ENCODE results near the gene RALBP1. TPM values are rescaled to one million over a fixed set of nuclear protein-coding genes. Genes with fewer than 3 reads are reported as not detected.

RALBP1 gene
- total RNA-seq, 4 donors from 2014 or later, result 92.9 to 157 (median 131) TPM

DNA sequence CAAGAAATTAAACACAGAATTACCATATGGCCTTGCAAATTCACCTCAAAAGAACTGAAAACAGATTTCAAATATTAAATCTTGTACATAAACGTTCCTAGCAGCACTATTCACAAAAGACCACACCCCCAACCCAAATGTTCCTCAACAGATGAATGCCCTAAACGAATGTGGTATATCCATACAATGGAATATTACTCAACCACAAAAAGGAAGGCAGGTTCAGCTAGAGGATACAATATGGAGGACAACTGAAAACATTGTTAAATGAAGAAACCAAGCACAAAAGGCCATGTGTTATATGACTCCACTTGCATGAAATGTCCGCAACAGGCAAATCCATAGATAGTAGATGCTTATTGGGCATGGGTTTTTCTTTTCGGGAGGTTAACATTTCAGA lies 77.3 kb downstream of the RALBP1 start:
- no peak for TF ChIP-seq POLR2AphosphoS5 (IDR thresholded peaks at IDR 0.05)
- no peak for TF ChIP-seq EP300 (IDR thresholded peaks at IDR 0.05)
- TF ChIP-seq, protein P1, sequence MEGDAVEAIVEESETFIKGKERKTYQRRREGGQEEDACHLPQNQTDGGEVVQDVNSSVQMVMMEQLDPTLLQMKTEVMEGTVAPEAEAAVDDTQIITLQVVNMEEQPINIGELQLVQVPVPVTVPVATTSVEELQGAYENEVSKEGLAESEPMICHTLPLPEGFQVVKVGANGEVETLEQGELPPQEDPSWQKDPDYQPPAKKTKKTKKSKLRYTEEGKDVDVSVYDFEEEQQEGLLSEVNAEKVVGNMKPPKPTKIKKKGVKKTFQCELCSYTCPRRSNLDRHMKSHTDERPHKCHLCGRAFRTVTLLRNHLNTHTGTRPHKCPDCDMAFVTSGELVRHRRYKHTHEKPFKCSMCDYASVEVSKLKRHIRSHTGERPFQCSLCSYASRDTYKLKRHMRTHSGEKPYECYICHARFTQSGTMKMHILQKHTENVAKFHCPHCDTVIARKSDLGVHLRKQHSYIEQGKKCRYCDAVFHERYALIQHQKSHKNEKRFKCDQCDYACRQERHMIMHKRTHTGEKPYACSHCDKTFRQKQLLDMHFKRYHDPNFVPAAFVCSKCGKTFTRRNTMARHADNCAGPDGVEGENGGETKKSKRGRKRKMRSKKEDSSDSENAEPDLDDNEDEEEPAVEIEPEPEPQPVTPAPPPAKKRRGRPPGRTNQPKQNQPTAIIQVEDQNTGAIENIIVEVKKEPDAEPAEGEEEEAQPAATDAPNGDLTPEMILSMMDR (IDR thresholded peaks at IDR 0.05), result no peak
- no peak for TF ChIP-seq POLR2A (IDR thresholded peaks at IDR 0.05)
- 89 to 95% methylated on average over 2 to 4 of the region's 4 CpGs for WGBS, 2 donors (ENCODE audit: low coverage in 1 of 2)

DNA sequence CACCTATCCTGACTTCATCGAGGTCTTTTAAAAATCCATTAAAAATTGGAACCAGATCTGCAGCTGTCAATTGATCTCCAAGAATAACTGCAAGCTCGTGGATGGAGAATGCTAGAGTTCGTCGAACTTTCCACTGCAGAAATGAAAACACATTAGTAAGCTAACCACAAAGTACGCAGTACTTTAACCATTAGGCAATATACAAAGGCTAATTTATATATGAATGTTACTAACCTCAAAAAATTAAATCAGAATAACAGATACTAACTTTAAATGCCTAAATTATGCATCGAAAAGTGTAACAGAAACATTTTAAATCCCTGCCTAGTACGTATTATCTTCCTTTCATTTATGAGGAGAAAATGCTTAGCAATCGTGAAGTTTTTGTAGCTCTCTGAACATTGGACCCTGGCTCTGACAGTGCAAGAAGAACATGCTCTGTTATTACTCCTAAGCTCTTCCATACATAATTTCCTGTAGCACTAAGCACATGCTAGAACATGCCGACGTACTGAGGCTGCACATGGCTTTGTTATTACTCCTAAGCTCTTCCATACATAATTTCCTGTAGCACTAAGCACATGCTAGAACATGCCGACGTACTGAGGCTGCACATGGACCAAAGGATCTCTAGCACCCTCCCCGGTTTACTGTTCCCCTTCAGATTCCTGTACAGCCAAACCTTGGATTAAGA lies 82.1 kb downstream of the RALBP1 start:
- WGBS, 2 donors (ENCODE audit: low coverage in 1 of 2), result 80 to 87% methylated on average over 8 to 13 of the region's 13 CpGs
- no peak for TF ChIP-seq POLR2A (IDR thresholded peaks at IDR 0.05)
- TF ChIP-seq POLR2AphosphoS5 (IDR thresholded peaks at IDR 0.05), result no peak
- no peak for TF ChIP-seq EP300 (IDR thresholded peaks at IDR 0.05)
- TF ChIP-seq, protein P1 (IDR thresholded peaks at IDR 0.05), result no peak

More for the DNA sequence above, 77.3 kb downstream of the RALBP1 start:
- Histone ChIP-seq H3K4me1 (no peaks in the 10 kb centered on the region), H3K4me3 (no peak overlapping the region), H3K36me3 (peaks cover 6 to 100% of the 10 kb centered on the region in 2 donors), H3K27me3 (no peaks in the 10 kb centered on the region), H3K9me3 (peaks cover 0 to 3% (median 0%) of the 10 kb centered on the region in 3 donors), H3K27ac (no peak overlapping the region)
- ATAC-seq, result no peak

DNA sequence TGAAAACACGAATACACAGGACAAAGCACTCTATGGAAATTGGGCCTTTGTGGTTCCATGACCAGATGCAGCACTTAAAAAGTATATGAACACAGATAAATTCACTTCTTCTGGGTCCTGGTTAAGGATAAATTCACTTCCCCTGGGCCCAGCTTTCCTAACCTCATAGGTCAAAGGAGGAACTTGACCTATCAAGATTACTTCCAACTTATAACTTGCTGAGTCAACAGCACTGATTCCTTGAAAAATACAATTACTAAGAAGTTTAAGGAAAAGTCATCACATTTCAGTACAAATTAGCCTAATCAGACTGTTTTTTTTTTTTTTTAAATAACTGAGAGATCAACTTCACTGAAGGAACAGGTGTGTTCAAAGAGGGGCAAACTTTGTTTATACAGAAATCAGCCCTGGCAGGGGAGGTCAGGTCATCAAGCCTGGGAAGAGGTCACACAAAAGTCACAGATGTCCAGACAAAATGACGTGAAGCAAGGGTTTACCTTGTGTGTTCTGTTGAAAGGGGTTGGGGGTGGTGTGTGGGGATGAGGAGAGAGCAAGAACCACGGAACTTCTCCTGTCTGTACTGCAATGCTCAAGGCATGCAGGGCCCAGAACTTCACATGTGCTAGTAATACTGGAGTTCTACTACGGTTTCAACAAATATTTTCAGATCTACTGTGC lies 83.2 kb downstream of the RALBP1 start:
- 55 to 71% methylated on average over 3 to 4 of the region's 4 CpGs for WGBS, 2 donors (ENCODE audit: low coverage in 1 of 2)
- ATAC-seq, result no peak
- H3K36me3 ChIP-seq, result peaks cover 7 to 98% of the 10 kb centered on the region in 2 donors

More for the DNA sequence above, 82.1 kb downstream of the RALBP1 start:
- Histone ChIP-seq H3K4me1 (peaks cover 0 to 11% (median under 1%) of the 10 kb centered on the region in 3 donors), H3K4me3 (no peak overlapping the region), H3K9me3 (peaks cover 0 to 3% (median 0%) of the 10 kb centered on the region in 3 donors), H3K27me3 (no peaks in the 10 kb centered on the region), H3K36me3 (peaks cover 7 to 99% of the 10 kb centered on the region in 2 donors), H3K27ac (no peak overlapping the region)
- no peak for ATAC-seq

GRCh38 chr18:9559253-9559652 lies 83.9 kb downstream of the RALBP1 start:
- H3K27ac ChIP-seq, result no peak overlapping the region
- 68 to 76% methylated on average over 6 of the region's 6 CpGs for WGBS, 2 donors (ENCODE audit: low coverage in 1 of 2)
- H3K36me3 ChIP-seq, result peaks cover 7 to 91% of the 10 kb centered on the region in 2 donors
- no peaks in the 10 kb centered on the region for H3K27me3 ChIP-seq
- TF ChIP-seq POLR2A (IDR thresholded peaks at IDR 0.05) (no peak), POLR2AphosphoS5 (IDR thresholded peaks at IDR 0.05) (no peak), EP300 (IDR thresholded peaks at IDR 0.05) (no peak)
- TF ChIP-seq, protein P1 (IDR thresholded peaks at IDR 0.05), result no peak
- no peak overlapping the region for H3K4me3 ChIP-seq
- no peaks in the 10 kb centered on the region for H3K9me3 ChIP-seq
- H3K4me1 ChIP-seq, result peaks cover 3 to 30% (median 4%) of the 10 kb centered on the region in 3 donors
- ATAC-seq, result no peak

More for the DNA sequence above, 83.2 kb downstream of the RALBP1 start:
- no peaks in the 10 kb centered on the region for H3K27me3 ChIP-seq
- H3K4me1 ChIP-seq, result peaks cover 0 to 22% (median 4%) of the 10 kb centered on the region in 3 donors
- H3K27ac ChIP-seq, result no peak overlapping the region
- H3K9me3 ChIP-seq, result no peaks in the 10 kb centered on the region
- TF ChIP-seq POLR2AphosphoS5 (IDR thresholded peaks at IDR 0.05), result no peak
- TF ChIP-seq, protein P1 (IDR thresholded peaks at IDR 0.05), result no peak
- no peak for TF ChIP-seq POLR2A (IDR thresholded peaks at IDR 0.05)
- TF ChIP-seq EP300 (IDR thresholded peaks at IDR 0.05), result no peak
- no peak overlapping the region for H3K4me3 ChIP-seq
